Measurements from ENCODE around the gene EPHA6. TPM values are rescaled to one million over a fixed set of nuclear protein-coding genes. Genes with fewer than 3 reads are reported as not detected.

The EPHA6 gene
- total and polyA plus RNA-seq, 2 donors (not counting 1 experiment from before 2014, with no cell fraction given), result under 0.01 TPM; not detected in 1

DNA sequence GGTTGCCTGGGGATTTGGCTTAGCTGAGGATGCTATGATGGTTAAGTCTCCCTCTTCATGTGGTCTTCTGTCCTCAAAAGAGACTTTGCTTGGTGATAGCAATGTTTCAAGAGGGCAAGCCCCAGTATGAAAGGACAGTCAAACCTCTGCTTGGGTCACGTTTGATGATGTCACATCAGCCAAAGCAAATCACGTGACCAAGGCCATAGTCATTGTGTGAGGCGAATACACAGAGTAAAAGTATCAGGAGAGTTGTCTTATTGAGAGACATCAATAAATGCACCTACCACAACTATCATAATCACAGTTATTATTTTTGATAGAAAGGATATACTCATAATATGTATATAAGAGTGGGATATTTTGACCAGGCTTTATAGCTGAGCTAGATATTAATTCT lies 243.0 kb downstream of the EPHA6 start:
- no peak for DNase-seq (ENCODE audit: low read depth in 2 of 2)
- H3K4me2 ChIP-seq (ENCODE audit: extremely low read depth, insufficient read depth, low read length), result no peak overlapping the region

DNA sequence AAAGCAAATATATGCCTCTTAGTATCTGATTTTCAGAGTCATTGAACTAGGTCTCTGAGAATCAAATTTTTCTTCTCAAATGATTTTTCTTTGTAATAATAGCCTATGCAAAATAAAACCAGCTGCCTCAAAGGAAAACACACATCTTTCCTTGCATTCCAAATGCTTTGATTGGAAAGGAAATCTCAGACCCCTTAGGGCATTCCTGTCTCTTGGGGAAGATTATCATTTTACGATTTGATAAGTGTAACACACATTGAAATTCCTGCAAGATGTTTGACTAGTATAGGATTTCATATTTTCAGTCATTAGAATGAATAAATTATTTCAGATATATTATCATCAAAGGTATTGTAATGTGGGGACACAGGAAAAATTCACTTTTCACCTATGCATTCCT lies 244.8 kb downstream of the EPHA6 start:
- Histone ChIP-seq H3K36me3 (ENCODE audit: control insufficient read depth, insufficient read depth, low read length) (no peaks in the 10 kb centered on the region), H3K4me1 (ENCODE audit: control insufficient read depth, extremely low read depth, insufficient read depth, low read length) (no peaks in the 10 kb centered on the region), H3K79me2 (ENCODE audit: control insufficient read depth, insufficient read depth, low read length) (no peaks in the 10 kb centered on the region), H3K9ac (ENCODE audit: insufficient read depth, low read length) (no peak overlapping the region), H3K27me3 (ENCODE audit: control insufficient read depth, insufficient read depth, low read length) (no peaks in the 10 kb centered on the region), H2AFZ (ENCODE audit: low read length) (no peak overlapping the region), H3K9me3 (ENCODE audit: control insufficient read depth, insufficient read depth, low read depth, low read length) (no peaks in the 10 kb centered on the region), H3K27ac (ENCODE audit: insufficient read depth, low read length) (no peak overlapping the region), H4K20me1 (ENCODE audit: control insufficient read depth, extremely low read depth, insufficient read depth, low read length) (no peaks in the 10 kb centered on the region), H3K4me2 (ENCODE audit: extremely low read depth, insufficient read depth, low read length) (no peak overlapping the region), H3K4me3 (replicated peaks in 1 of 4; ENCODE audit: control extremely low read depth in 1 of 4, insufficient read depth in 1 of 4, low read depth in 3 of 4, low read length in 4 of 4) (no peak overlapping the region)
- no peak for TF ChIP-seq EZH2 (IDR thresholded peaks at IDR 0.05; ENCODE audit: low read length, missing control alignments)
- TF ChIP-seq, protein P1, sequence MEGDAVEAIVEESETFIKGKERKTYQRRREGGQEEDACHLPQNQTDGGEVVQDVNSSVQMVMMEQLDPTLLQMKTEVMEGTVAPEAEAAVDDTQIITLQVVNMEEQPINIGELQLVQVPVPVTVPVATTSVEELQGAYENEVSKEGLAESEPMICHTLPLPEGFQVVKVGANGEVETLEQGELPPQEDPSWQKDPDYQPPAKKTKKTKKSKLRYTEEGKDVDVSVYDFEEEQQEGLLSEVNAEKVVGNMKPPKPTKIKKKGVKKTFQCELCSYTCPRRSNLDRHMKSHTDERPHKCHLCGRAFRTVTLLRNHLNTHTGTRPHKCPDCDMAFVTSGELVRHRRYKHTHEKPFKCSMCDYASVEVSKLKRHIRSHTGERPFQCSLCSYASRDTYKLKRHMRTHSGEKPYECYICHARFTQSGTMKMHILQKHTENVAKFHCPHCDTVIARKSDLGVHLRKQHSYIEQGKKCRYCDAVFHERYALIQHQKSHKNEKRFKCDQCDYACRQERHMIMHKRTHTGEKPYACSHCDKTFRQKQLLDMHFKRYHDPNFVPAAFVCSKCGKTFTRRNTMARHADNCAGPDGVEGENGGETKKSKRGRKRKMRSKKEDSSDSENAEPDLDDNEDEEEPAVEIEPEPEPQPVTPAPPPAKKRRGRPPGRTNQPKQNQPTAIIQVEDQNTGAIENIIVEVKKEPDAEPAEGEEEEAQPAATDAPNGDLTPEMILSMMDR (conservative IDR thresholded peaks at IDR 0.05 in 1 of 2, IDR thresholded peaks at IDR 0.05 in 1 of 2; ENCODE audit: low read depth in 1 of 2, low read length in 2 of 2), result no peak
- DNase-seq (ENCODE audit: low read depth in 2 of 2), result no peak

More for the DNA sequence above, 243.0 kb downstream of the EPHA6 start:
- Histone ChIP-seq H3K27ac (ENCODE audit: insufficient read depth, low read length) (no peak overlapping the region), H3K36me3 (ENCODE audit: control insufficient read depth, insufficient read depth, low read length) (no peaks in the 10 kb centered on the region), H3K27me3 (ENCODE audit: control insufficient read depth, insufficient read depth, low read length) (no peaks in the 10 kb centered on the region), H3K9me3 (ENCODE audit: control insufficient read depth, insufficient read depth, low read depth, low read length) (no peaks in the 10 kb centered on the region), H2AFZ (ENCODE audit: low read length) (no peak overlapping the region), H4K20me1 (ENCODE audit: control insufficient read depth, extremely low read depth, insufficient read depth, low read length) (no peaks in the 10 kb centered on the region), H3K9ac (ENCODE audit: insufficient read depth, low read length) (no peak overlapping the region), H3K4me3 (replicated peaks in 1 of 4; ENCODE audit: control extremely low read depth in 1 of 4, insufficient read depth in 1 of 4, low read depth in 3 of 4, low read length in 4 of 4) (no peak overlapping the region), H3K4me1 (ENCODE audit: control insufficient read depth, extremely low read depth, insufficient read depth, low read length) (no peaks in the 10 kb centered on the region), H3K79me2 (ENCODE audit: control insufficient read depth, insufficient read depth, low read length) (no peaks in the 10 kb centered on the region)
- TF ChIP-seq, protein P1 (conservative IDR thresholded peaks at IDR 0.05 in 1 of 2, IDR thresholded peaks at IDR 0.05 in 1 of 2; ENCODE audit: low read depth in 1 of 2, low read length in 2 of 2), result no peak
- no peak for TF ChIP-seq EZH2 (IDR thresholded peaks at IDR 0.05; ENCODE audit: low read length, missing control alignments)

DNA sequence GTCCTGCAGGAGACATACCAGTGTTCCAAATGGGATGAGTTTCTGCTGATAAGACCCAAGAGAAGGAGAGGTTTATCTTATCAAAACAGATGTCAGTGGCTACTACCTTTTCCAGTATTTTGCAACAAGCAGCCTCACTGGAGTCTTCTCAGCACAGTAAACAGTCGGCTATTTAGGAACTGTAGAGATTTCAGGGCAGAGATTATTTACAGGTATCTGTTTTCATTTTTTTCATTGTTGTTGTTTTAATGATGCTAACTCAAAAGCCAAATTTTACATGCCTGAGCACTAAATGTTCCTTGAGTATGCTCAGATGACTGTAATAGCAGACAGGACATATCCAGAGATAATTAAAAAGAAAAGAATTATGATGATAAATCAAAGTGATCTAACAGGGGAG lies 252.1 kb downstream of the EPHA6 start:
- no peak for DNase-seq (ENCODE audit: low read depth in 2 of 2)
- no peaks in the 10 kb centered on the region for H3K27me3 ChIP-seq (ENCODE audit: control insufficient read depth, insufficient read depth, low read length)
- no peaks in the 10 kb centered on the region for H4K20me1 ChIP-seq (ENCODE audit: control insufficient read depth, extremely low read depth, insufficient read depth, low read length)
- no peaks in the 10 kb centered on the region for H3K79me2 ChIP-seq (ENCODE audit: control insufficient read depth, insufficient read depth, low read length)
- H2AFZ ChIP-seq (ENCODE audit: low read length), result no peak overlapping the region
- no peak overlapping the region for H3K4me2 ChIP-seq (ENCODE audit: extremely low read depth, insufficient read depth, low read length)
- no peaks in the 10 kb centered on the region for H3K9me3 ChIP-seq (ENCODE audit: control insufficient read depth, insufficient read depth, low read depth, low read length)
- H3K4me3 ChIP-seq (replicated peaks in 1 of 4; ENCODE audit: control extremely low read depth in 1 of 4, insufficient read depth in 1 of 4, low read depth in 3 of 4, low read length in 4 of 4), result no peak overlapping the region
- no peak overlapping the region for H3K9ac ChIP-seq (ENCODE audit: insufficient read depth, low read length)
- TF ChIP-seq, protein P1 (conservative IDR thresholded peaks at IDR 0.05 in 1 of 2, IDR thresholded peaks at IDR 0.05 in 1 of 2; ENCODE audit: low read depth in 1 of 2, low read length in 2 of 2), result no peak
- no peak for TF ChIP-seq EZH2 (IDR thresholded peaks at IDR 0.05; ENCODE audit: low read length, missing control alignments)
- H3K36me3 ChIP-seq (ENCODE audit: control insufficient read depth, insufficient read depth, low read length), result no peaks in the 10 kb centered on the region
- no peaks in the 10 kb centered on the region for H3K4me1 ChIP-seq (ENCODE audit: control insufficient read depth, extremely low read depth, insufficient read depth, low read length)
- no peak overlapping the region for H3K27ac ChIP-seq (ENCODE audit: insufficient read depth, low read length)
